ENCODE measurements around the gene SDHC. TPM values are rescaled to one million over a fixed set of nuclear protein-coding genes. Genes with fewer than 3 reads are reported as not detected.
"Not testable (repeated sequence)": the region's sequence is repeated elsewhere in the genome, so short reads cannot be mapped to it uniquely, and the experiment has no call there.

SDHC gene
- total RNA-seq, 1 donor from 2014 or later = 145 TPM

DNA sequence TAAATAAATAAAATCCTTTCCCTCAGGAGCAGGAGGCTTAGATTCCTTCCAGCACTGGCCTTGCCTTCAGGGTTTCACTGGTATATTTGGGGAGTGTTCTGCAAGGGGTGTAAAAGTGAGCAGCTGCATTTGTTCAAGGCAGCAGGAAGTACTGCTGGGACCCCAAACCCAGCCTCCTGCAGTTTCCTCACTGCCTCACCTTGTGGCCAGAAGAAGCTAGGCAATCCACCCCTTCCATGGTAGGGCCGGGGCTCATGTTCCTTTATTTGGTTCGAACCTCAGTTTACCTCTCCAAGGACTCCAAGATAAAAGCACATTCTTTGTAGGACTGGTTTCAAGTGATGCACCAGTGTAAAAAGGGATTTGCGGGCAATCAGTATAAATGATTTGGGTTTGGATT lies 74.5 kb downstream of the SDHC start:
- Mint-ChIP-seq H3K36me3 (no peaks in the 10 kb centered on the region), H3K9me3 (no peaks in the 10 kb centered on the region), H3K27ac (peak overlapping the region; percentile 98), H3K27me3 (ENCODE audit: low read depth) (no peaks in the 10 kb centered on the region), H3K4me1 (peaks cover 10% of the 10 kb centered on the region), H3K4me3 (peak overlapping the region; percentile 84)
- no peak for DNase-seq (ENCODE audit: low spot score in 2 of 2, unreplicated experiment in 2 of 2)
- TF ChIP-seq, protein P1, sequence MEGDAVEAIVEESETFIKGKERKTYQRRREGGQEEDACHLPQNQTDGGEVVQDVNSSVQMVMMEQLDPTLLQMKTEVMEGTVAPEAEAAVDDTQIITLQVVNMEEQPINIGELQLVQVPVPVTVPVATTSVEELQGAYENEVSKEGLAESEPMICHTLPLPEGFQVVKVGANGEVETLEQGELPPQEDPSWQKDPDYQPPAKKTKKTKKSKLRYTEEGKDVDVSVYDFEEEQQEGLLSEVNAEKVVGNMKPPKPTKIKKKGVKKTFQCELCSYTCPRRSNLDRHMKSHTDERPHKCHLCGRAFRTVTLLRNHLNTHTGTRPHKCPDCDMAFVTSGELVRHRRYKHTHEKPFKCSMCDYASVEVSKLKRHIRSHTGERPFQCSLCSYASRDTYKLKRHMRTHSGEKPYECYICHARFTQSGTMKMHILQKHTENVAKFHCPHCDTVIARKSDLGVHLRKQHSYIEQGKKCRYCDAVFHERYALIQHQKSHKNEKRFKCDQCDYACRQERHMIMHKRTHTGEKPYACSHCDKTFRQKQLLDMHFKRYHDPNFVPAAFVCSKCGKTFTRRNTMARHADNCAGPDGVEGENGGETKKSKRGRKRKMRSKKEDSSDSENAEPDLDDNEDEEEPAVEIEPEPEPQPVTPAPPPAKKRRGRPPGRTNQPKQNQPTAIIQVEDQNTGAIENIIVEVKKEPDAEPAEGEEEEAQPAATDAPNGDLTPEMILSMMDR (IDR thresholded peaks at IDR 0.05; ENCODE audit: unreplicated experiment) = no peak

- Mint-ChIP-seq H3K27ac (peak overlapping the region; percentile 98), H3K4me3 (peak overlapping the region; percentile 84)
- not testable (repeated sequence) for H3K4me1 Mint-ChIP-seq; DNase-seq (ENCODE audit: low spot score in 2 of 2, unreplicated experiment in 2 of 2); H3K9me3 Mint-ChIP-seq; H3K27me3 Mint-ChIP-seq (ENCODE audit: low read depth); H3K36me3 Mint-ChIP-seq
These were observed 75.0 kb downstream of the SDHC start for GRCh38 chr1:161389158-161389557.

- DNase-seq (ENCODE audit: low spot score in 2 of 2, unreplicated experiment in 2 of 2) = peak; percentile 95 to 96
- Mint-ChIP-seq H3K4me1 (peaks cover 14% of the 10 kb centered on the region), H3K9me3 (no peaks in the 10 kb centered on the region), H3K36me3 (no peaks in the 10 kb centered on the region), H3K27ac (peak overlapping the region; percentile 98), H3K27me3 (ENCODE audit: low read depth) (peaks cover 2% of the 10 kb centered on the region), H3K4me3 (peak overlapping the region; percentile 84)
- TF ChIP-seq, protein P1 (IDR thresholded peaks at IDR 0.05; ENCODE audit: unreplicated experiment) = no peak
These were observed 75.7 kb downstream of the SDHC start for GRCh38 chr1:161389691-161390558.

- peaks cover 14% of the 10 kb centered on the region for H3K4me1 Mint-ChIP-seq
- H3K4me3 Mint-ChIP-seq = peak overlapping the region; percentile 84
- H3K27me3 Mint-ChIP-seq (ENCODE audit: low read depth) = peaks cover 2% of the 10 kb centered on the region
- DNase-seq (ENCODE audit: low spot score in 2 of 2, unreplicated experiment in 2 of 2) = no peak
- TF ChIP-seq, protein P1 (IDR thresholded peaks at IDR 0.05; ENCODE audit: unreplicated experiment) = no peak
- H3K27ac Mint-ChIP-seq = peak overlapping the region; percentile 94
- H3K36me3 Mint-ChIP-seq = no peaks in the 10 kb centered on the region
- no peaks in the 10 kb centered on the region for H3K9me3 Mint-ChIP-seq
These were observed 76.3 kb downstream of the SDHC start for GRCh38 chr1:161390559-161390858.

- not testable (repeated sequence) for H3K27me3 Mint-ChIP-seq (ENCODE audit: low read depth); H3K9me3 Mint-ChIP-seq; H3K27ac Mint-ChIP-seq; DNase-seq (ENCODE audit: low spot score in 2 of 2, unreplicated experiment in 2 of 2); H3K36me3 Mint-ChIP-seq
- peak overlapping the region; percentile 84 for H3K4me3 Mint-ChIP-seq
- peaks cover 14% of the 10 kb centered on the region for H3K4me1 Mint-ChIP-seq
These were observed 77.0 kb downstream of the SDHC start for GRCh38 chr1:161391136-161391535.

- Mint-ChIP-seq H3K4me3 (peak overlapping the region; percentile 38), H3K27ac (no peak overlapping the region), H3K9me3 (no peaks in the 10 kb centered on the region), H3K36me3 (no peaks in the 10 kb centered on the region), H3K4me1 (peaks cover 14% of the 10 kb centered on the region), H3K27me3 (ENCODE audit: low read depth) (peaks cover 2% of the 10 kb centered on the region)
- DNase-seq (ENCODE audit: low spot score in 2 of 2, unreplicated experiment in 2 of 2) = no peak
- TF ChIP-seq, protein P1 (IDR thresholded peaks at IDR 0.05; ENCODE audit: unreplicated experiment) = no peak
These were observed 77.4 kb downstream of the SDHC start for GRCh38 chr1:161391611-161392010.
